Right kidney (tissue), 1 donor: ENCODE data around the gene NVL.
A peak's percentile ranks its signal among the peaks of the same experiment; 100 is the strongest.

Source experiments
- DNase-seq: peaks from one replicate; pipeline ENCODE4 v3.0.0-alpha.2; 2016

NVL gene

DNA sequence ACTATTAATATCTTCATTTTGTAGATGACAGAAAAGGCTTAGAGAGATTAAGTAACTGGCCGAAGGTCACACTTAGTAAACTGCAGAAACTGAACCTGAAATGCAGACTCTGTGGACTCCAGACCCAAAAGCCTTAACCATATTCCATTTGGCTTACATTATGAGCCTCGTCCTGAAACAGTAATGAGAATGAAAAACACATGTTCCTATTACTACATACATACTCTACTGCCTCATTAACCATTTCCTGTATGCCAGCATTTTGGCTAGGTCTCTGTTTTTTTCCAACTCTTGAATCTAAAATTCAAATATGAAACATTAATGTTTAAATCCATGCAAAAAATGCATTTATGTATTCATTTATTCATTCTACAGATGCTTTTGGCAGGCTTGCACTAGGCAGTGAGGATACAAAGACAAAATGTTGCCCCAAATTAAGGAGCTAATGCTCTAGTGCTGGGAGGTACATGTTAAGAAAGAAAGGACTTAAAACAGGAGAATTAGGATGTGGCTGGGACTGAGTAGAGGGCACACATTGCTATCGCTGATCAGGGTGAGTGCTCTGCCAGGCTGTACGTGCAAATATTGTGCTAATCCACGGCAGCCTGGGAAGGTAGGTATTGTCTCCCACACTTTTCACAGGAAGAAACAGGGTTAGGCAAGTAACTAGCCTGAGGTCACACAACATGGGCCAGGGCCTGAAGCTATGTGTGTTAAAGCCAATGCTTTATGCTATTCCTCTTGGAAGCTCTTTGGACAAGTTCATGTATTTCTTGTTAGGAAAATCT, 133.0 kb downstream of the NVL start:
- DNase-seq, result no peak

GRCh38 chr1:224193319-224193966, 136.5 kb downstream of the NVL start:
- DNase-seq, result no peak

GRCh38 chr1:224192082-224192788, 137.7 kb downstream of the NVL start:
- no peak for DNase-seq

DNA sequence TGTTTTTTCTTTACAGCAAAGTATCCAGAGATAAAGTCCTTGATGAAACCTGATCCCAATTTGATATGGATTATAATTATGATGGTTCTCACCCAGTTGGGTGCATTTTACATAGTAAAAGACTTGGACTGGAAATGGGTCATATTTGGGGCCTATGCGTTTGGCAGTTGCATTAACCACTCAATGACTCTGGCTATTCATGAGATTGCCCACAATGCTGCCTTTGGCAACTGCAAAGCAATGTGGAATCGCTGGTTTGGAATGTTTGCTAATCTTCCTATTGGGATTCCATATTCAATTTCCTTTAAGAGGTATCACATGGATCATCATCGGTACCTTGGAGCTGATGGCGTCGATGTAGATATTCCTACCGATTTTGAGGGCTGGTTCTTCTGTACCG, 140.4 kb downstream of the NVL start:
- DNase-seq, result no peak

DNA sequence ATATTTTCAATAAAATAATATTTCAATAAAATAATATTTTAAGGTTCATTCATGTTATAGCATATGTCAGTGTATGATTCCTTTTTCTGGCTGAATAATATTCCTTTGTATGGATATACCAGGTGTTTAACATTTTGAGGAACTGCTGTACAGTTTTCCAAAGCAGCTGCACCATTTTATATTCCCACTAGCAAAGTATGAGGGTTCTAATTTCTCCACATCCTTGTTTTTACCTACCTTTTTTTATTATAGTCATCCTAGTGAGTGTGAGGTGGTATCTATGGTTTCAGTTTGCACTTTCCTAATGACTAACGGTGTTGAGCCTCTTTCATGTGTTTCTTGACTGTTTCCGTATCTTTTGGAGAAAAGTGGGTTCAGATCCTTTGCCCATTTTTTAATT, 141.7 kb downstream of the NVL start:
- no peak for DNase-seq

DNA sequence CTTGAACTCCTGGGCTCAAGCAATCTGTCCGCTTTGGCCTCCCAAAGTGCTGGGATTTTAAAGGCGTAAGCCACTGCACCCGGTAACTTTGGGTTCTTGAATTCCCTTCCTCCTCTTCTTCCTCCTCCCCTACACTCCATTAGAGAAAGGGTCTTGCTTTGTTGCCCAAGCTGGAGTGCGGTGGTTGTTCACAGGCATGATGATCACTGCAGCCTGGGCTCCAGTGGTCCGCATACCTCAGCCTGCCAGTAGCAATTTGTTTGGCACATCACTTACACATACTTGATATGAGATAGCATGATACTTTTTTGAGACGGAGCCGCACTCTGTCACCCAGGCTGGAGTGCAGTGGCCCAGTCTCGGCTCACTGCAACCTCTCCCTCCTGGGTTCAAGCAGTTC, 144.8 kb downstream of the NVL start:
- DNase-seq, result no peak

- DNase-seq, result peak; percentile 91
Measured at GRCh38 chr1:224183591-224184312, 146.2 kb downstream of the NVL start.

GRCh38 chr1:224182866-224183590, 146.9 kb downstream of the NVL start, which contains the start of gene DEGS1:
DEGS1 (plus strand) TSS chr1:224183240; CDS start chr1:224183337, 97 bp downstream.
- DNase-seq, result peak; percentile 97

DNA sequence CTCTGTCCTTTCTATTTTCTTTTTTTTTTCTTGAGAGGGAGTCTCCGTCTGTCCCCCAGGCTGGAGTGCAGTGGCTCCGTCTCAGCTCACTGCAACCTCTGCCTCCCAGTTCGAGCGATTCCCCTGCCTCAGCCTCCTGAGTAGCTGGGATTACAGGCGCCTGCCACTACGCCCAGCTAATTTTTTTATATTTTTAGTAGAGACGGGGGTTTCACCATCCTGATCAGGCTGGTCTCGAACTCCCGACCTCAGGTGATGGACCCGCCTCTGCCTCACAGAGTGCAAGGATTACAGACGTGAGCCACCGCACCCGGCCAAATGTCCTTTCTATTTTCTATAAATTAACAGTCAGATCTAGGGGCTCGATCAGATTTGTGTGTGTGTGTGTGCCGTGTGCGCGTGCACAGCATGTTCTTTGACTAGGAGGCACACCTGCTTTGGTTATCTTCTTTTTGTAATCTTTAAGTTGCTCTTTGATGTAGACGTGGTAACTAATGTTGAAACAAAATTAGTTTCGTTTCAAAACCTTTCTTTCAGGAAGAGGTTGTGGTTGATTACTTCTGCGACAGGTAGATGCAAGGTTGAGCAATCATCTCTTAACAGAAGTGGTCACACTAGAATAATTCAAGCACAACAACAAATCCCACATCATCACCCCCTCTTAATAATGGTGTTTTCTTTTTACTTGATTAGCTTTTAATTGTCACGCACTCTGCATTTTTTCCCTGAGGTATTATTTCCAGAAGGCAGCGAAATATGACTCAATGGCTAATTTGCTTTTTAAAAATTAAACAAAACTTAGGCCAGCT, 147.7 kb downstream of the NVL start:
- no peak for DNase-seq

DNA sequence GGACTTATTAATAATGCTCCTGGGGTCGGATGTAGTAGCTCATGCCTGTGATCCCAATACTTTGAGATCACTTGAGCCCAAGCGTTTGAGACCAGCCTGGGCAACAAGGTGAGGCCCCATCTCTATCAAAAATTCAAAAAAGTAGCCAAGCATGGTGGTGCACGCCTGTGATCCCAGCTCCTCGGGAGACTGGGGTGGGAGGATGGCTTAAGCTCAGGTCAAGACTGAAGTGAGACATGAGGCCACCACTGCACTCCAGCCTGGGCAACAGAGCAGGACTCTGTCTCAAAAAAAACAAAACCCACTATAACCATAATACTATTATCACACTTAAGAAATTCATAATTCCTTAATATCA, 148.5 kb downstream of the NVL start:
- no peak for DNase-seq

- DNase-seq, result no peak
Measured at GRCh38 chr1:224180783-224181452, 149.1 kb downstream of the NVL start.

- DNase-seq, result no peak
Measured at GRCh38 chr1:224178894-224179293, 151.1 kb downstream of the NVL start.

DNA sequence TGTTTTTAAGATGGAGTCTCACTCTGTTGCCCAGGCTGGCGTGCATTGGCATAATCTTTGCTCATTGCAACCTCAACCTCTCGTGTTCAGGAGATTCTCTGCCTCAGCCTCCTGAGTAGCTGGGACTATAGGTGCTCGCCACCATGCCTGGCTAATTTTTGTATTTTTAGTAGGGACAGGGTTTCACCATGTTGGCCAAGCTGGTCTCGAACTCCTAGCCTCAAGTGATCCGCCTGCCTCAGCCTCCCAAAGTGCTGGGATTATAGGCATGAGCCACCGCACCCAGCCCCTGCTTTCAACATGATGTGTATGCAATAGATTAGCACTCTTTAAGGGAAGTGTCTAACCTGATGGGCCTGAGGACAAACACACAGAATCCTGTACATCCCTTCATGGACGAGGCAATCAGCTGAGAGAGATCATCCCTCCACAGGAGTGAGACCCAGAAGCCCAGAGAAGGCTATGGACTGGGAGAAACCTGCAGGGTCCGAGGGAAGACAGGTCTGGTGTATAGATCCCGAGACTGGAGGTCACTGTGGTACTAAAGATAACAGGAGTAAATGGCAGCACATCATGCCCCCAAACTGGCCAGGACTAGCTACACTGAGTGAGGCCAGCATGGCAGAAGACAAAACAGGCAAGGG, 152.5 kb downstream of the NVL start:
- DNase-seq, result no peak
